ENCODE data around the gene NDUFAF7.
"Not testable (repeated sequence)": the region's sequence is repeated elsewhere in the genome, so short reads cannot be mapped to it uniquely, and the experiment has no call there.

The NDUFAF7 gene

DNA sequence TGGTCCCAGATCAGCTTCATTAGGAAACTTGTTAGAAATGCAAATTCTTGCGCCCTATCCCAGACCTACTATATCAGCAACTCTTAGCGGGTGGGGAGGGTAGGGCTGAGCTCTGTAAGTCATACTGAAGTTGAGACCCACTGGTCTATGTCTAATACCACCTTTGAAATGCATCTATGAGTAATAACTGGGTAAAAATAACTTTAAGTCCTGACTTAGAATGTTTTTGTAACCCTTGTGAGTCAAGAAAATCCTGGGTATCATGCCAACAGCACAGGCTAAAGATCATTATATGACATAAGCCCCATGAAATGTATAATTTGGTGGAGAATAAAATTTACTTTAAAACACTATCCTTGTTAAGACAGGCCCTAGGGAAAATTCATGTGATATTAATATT is 51.7 kb downstream of the NDUFAF7 start:
- DNase-seq = no peak

- no peak for DNase-seq
Observed at GRCh38 chr2:37284381-37284780, 52.9 kb downstream of the NDUFAF7 start.

GRCh38 chr2:37287966-37288365 is 56.5 kb downstream of the NDUFAF7 start:
- DNase-seq = no peak

- DNase-seq = no peak
Observed at GRCh38 chr2:37291680-37292079, 60.2 kb downstream of the NDUFAF7 start.

DNA sequence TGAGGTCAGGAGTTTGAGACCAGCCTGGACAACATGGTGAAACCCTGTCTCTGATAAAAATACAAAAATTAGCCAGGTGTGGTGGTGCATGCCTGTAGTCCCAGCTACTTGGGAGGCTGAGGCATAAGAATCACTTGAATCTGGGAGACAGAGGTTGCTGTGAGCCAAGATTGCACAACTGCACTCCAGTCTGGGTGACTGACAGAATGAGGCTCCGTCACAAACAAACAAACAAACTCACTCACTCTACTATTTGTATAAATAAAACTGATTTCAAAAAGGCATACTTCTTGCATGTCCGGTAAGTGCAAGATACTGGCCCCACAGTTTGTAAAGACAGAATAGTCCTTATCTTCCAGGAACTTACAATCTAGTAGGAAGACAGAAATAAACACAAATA is 63.4 kb downstream of the NDUFAF7 start:
- DNase-seq = not testable (repeated sequence)

DNA sequence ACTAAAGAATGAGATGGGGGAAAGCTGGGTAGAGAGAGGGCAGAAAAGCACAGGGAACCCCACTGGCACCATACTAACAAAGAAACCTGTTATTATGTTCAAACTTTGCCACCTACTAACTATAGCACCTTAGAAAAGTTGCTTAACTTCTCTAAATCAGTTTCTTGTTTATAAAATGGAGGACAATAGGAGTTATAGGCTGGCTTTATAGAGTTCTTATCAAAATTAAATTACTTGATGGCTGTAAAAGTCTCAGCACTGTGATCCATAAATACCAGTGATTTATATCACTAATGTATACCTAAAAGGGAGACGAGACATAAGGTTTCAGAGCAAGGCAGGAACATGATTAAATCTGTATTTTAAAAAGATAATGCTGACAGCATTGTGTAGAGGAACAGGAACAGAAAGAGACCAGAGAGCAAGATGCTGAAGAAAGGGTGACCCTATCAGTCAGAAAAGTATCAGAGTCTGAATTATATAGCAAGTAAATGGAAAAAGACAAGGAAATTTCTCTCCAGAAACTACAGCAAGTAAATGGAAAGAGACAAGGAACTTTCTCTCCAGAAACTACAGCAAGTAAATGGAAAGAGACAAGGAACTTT is 64.1 kb downstream of the NDUFAF7 start:
- DNase-seq = no peak

GRCh38 chr2:37297632-37298031 is 66.2 kb downstream of the NDUFAF7 start:
- DNase-seq = no peak
